ENCODE data around the gene YY1AP1.
"Not testable (repeated sequence)": the region's sequence is repeated elsewhere in the genome, so short reads cannot be mapped to it uniquely, and the experiment has no call there.

YY1AP1 gene

GRCh38 chr1:155645034-155645598, 43.5 kb downstream of the YY1AP1 start:
- no peak for DNase-seq

GRCh38 chr1:155643230-155643629, 45.3 kb downstream of the YY1AP1 start:
- DNase-seq = no peak

GRCh38 chr1:155642559-155643180, 45.9 kb downstream of the YY1AP1 start:
- not testable (repeated sequence) for DNase-seq

GRCh38 chr1:155640367-155640766, 48.2 kb downstream of the YY1AP1 start:
- no peak for DNase-seq

GRCh38 chr1:155636397-155637153, 52.0 kb downstream of the YY1AP1 start:
- no peak for DNase-seq

- DNase-seq = not testable (repeated sequence)
Measured at GRCh38 chr1:155626428-155626827, 62.1 kb downstream of the YY1AP1 start.

- no peak for DNase-seq
Measured at GRCh38 chr1:155623357-155623756, 65.2 kb downstream of the YY1AP1 start.

- no peak for DNase-seq
Measured at GRCh38 chr1:155622191-155622590, 66.4 kb downstream of the YY1AP1 start.

GRCh38 chr1:155613226-155613625, 75.3 kb downstream of the YY1AP1 start:
- DNase-seq = not testable (repeated sequence)

GRCh38 chr1:155610257-155610647, 78.3 kb downstream of the YY1AP1 start:
- DNase-seq = not testable (repeated sequence)

GRCh38 chr1:155609515-155610256, 78.9 kb downstream of the YY1AP1 start, which contains the start of gene MSTO1:
Gene MSTO1 (plus strand): TSS chr1:155610218. CDS start chr1:155610249, 31 bp downstream.
- DNase-seq = peak; percentile 98

Data from stimulated activated CD4-positive, alpha-beta T cell treated with anti-CD3 and anti-CD28 coated beads, Interleukin-4, amount 100 ng/mL, for 4 hours (primary cell).